ENCODE measurements around the gene CEP97.
A peak's percentile ranks its signal among the peaks of the same experiment; 100 is the strongest.

The CEP97 gene

GRCh38 chr3:101778385-101779046 is 54.1 kb downstream of the CEP97 start:
- DNase-seq, result no peak

- peak; percentile 75 for DNase-seq
Observed at GRCh38 chr3:101779047-101779821, 54.8 kb downstream of the CEP97 start, which contains the start of gene NXPE3. Gene NXPE3 (plus strand): TSS chr3:101779211. CDS start chr3:101785597, 6,386 bp downstream.

GRCh38 chr3:101779822-101780381 is 55.5 kb downstream of the CEP97 start:
- no peak for DNase-seq

- no peak for DNase-seq
Observed at GRCh38 chr3:101780661-101781060, 56.2 kb downstream of the CEP97 start.

- DNase-seq, result no peak
Observed at GRCh38 chr3:101781166-101781565, 56.8 kb downstream of the CEP97 start.

- DNase-seq, result no peak
Observed at GRCh38 chr3:101784855-101785613, 60.6 kb downstream of the CEP97 start.

GRCh38 chr3:101791778-101792177 is 67.4 kb downstream of the CEP97 start:
- DNase-seq, result no peak

- no peak for DNase-seq
Observed at GRCh38 chr3:101796077-101796680, 71.8 kb downstream of the CEP97 start.

GRCh38 chr3:101801174-101801573 is 76.8 kb downstream of the CEP97 start:
- DNase-seq, result no peak

- no peak for DNase-seq
Observed at GRCh38 chr3:101802179-101802578, 77.8 kb downstream of the CEP97 start.

GRCh38 chr3:101803173-101803782 is 78.9 kb downstream of the CEP97 start:
- no peak for DNase-seq

- no peak for DNase-seq
Observed at GRCh38 chr3:101803939-101804338, 79.5 kb downstream of the CEP97 start.

GRCh38 chr3:101806491-101806890 is 82.1 kb downstream of the CEP97 start:
- DNase-seq, result no peak

GRCh38 chr3:101807888-101808287 is 83.5 kb downstream of the CEP97 start:
- no peak for DNase-seq

GRCh38 chr3:101809178-101810021 is 85.0 kb downstream of the CEP97 start:
- DNase-seq, result no peak

- no peak for DNase-seq
Observed at GRCh38 chr3:101810022-101810418, 85.6 kb downstream of the CEP97 start.

- no peak for DNase-seq
Observed at GRCh38 chr3:101811875-101812274, 87.5 kb downstream of the CEP97 start.

- no peak for DNase-seq
Observed at GRCh38 chr3:101812895-101813294, 88.5 kb downstream of the CEP97 start.

GRCh38 chr3:101813817-101814440 is 89.5 kb downstream of the CEP97 start:
- no peak for DNase-seq

- DNase-seq, result no peak
Observed at GRCh38 chr3:101814835-101815234, 90.4 kb downstream of the CEP97 start.
